ENCODE data around the gene LPCAT2.

LPCAT2 gene

DNA sequence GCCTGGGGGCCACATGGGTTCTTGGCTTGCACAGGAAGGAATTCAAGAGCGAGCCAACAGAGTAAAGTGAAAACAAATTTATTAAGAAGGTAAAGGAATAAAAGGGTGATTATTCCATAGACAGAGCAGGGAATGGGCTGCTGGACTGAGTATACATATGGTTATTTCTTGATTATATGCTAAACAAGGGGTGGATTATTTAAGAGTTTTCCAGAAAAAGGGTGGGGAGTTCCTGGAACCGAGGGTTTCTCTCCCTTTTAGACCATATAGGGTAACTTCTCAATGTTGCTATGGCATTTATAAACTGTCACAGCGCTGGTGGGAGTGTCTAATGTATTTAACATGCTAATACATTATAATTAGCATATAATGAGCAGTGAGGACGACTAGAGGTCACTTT is 27.8 kb upstream of the LPCAT2 start:
- DNase-seq, result no peak

DNA sequence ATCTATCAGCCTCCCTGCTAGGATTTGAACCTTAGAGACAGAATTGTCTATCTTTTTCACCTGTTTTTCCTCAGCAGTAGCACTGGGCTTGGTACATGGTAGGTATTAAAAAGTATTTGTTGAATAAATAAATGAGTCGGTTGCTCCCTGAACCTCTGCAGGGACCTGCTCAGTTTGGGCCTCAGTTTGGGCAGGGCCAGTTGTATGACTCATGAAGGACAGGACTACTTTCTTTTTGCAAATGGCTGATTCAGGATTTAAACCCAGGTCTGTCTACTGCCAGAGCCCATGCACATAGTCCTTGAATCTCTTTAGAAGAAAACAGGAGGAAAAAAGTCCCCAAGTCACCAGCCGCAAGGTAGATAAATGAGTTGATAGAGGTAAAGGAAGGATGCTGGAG is 26.8 kb upstream of the LPCAT2 start:
- DNase-seq, result no peak

GRCh38 chr16:55487048-55487803 is 21.6 kb upstream of the LPCAT2 start:
- no peak for DNase-seq

DNA sequence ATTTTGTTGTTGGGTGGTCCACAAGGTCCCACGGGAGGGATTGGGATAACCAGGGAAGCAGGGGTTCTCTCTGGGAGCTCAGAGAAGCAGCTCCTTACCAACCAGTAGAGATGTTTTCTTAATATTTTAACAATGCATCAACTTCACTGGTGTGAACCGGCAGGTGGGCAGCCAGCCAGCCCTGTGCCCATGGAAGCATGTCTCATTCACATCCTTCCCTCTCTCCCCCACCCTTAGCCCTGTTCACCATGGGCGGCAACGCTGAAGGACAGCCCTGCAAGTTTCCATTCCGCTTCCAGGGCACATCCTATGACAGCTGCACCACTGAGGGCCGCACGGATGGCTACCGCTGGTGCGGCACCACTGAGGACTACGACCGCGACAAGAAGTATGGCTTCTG is 20.6 kb upstream of the LPCAT2 start:
- no peak for DNase-seq

- DNase-seq, result no peak
Measured at GRCh38 chr16:55489119-55489955, 19.5 kb upstream of the LPCAT2 start.

DNA sequence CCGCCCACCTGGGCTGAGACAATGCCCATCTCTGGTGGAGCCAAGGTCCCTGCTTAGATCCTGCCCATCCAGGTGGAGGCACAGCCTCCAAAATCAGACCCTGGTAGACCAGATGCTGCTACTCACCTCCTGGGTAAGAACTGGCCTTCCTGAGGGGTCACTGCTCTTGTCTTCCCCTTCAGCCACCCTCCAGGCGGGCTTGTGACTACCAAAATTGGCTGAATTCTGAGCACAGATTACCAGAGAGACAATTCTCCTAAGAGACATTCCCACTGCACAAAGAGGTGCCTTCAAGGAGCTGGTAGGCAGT is 19.0 kb upstream of the LPCAT2 start:
- DNase-seq, result no peak

DNA sequence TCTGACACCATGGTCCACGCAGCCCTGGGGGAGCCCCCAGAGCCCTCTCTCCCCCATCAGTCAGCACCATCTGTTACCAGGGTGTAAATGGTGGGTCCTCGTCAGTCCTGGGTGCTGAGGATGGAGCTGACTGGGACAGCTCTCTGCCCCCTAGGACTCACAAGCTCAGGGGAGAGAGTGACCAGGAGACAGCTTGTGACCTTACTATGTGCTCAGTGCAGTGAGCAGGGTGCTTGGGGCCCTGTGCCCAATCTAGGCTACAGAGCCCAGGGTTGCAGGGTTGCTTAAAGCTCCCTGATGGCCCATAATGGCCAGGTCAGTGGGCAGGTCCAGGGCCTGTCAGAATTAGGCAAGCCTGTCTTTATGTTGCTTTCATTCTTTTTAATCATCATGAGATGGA is 18.6 kb upstream of the LPCAT2 start:
- DNase-seq, result no peak

- no peak for DNase-seq
Measured at GRCh38 chr16:55491691-55492090, 17.2 kb upstream of the LPCAT2 start.

GRCh38 chr16:55492756-55493380 is 16.0 kb upstream of the LPCAT2 start:
- no peak for DNase-seq

DNA sequence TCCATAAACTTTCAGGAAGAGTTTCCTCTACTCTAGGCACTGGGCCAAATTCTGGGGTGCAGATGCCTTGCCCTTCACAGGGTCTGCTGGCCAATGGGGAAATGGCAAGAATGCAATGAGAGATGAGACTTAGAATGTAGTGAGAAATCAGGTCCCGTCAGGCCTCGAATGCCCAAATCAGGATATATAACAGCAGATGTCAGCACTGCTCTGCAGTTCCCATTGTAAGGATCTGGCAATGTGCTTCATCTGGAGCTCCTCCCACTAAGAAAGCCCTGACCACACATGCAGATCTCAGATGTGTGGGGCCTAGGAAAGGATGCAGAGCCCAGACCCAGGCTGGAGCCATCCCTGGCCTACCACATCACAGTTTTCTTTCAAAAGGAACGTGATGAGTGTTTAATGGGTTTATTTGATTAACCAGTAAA is 13.9 kb upstream of the LPCAT2 start:
- DNase-seq, result no peak

- no peak for DNase-seq
Measured at GRCh38 chr16:55495616-55496289, 13.1 kb upstream of the LPCAT2 start.

DNA sequence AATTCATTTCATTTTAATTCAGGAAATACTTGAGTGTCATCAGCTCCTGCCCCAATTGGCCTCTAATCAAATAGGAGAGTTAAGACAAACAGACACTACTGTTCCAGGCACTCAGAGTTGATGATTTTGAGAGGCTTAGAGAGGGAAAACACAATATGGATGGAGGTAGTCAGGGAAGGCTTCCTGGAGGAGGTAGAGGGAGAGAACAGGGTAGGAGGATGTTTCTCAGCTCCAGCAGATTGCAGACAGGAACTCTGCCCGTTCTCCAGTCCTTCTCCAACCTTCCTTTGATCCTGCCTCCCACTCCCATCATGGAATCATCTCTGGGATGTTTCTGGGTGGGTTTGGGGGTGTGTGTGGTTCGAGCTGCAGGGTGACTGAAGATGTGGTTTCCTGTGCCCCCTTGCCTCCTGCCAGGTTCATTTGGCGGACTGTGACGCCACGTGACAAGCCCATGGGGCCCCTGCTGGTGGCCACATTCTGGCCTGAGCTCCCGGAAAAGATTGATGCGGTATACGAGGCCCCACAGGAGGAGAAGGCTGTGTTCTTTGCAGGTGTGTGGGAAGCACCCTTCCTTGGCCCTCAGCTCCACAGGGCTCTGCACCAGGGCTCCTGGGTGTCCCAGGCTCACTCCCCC is 12.2 kb upstream of the LPCAT2 start:
- DNase-seq, result no peak

DNA sequence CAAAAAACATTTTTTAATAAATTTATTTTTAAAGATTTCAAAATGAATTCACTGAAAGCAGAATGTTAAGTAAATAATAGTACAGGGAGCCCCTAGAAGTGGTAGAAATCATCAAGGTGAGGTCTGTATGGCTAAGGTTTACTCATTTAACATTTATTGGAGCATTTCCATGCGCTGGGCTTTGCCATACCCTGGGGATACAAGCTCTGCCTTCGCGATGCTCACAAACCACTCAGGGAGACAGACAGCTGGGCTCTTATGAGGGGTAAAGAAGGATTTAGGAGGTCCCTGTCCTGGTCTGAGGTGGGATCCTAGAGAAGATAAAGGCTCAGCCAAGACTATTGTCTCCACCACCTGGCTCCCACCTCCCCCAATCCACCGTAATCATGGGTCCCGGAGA is 11.3 kb upstream of the LPCAT2 start:
- no peak for DNase-seq

- DNase-seq, result no peak
Measured at GRCh38 chr16:55498101-55498500, 10.8 kb upstream of the LPCAT2 start.

GRCh38 chr16:55499281-55499680 is 9.6 kb upstream of the LPCAT2 start:
- DNase-seq, result no peak

- DNase-seq, result no peak
Measured at GRCh38 chr16:55499951-55500529, 8.8 kb upstream of the LPCAT2 start.

GRCh38 chr16:55500530-55501011 is 8.3 kb upstream of the LPCAT2 start:
- no peak for DNase-seq

- no peak for DNase-seq
Measured at GRCh38 chr16:55501549-55502322, 7.1 kb upstream of the LPCAT2 start.

GRCh38 chr16:55502801-55503366 is 6.0 kb upstream of the LPCAT2 start:
- DNase-seq, result no peak

- no peak for DNase-seq
Measured at GRCh38 chr16:55503726-55504550, 4.9 kb upstream of the LPCAT2 start.

All from activated effector memory CD4-positive, alpha-beta T cell treated with anti-CD3 and anti-CD28 coated beads, Interleukin-2, amount 50 U/mL, for 16 hours (primary cell).